ACC112 (cell line): ENCODE measurements around the gene RASSF4.

Source experiments
- H2AFZ ChIP-seq: fragments of 200-600 bp; sonication (generic); one replicate; pipeline ENCODE4 v1.6.0; 2017; ENCODE audit warnings: antibody characterized with exemption, low read length; ENCODE audit not compliant: unreplicated experiment
- H3K27ac ChIP-seq: fragments of 200-600 bp; sonication (generic); 2 replicates; pipeline ENCODE4 v1.5.1; 2014; ENCODE audit warnings: low read depth, mild to moderate bottlenecking, antibody characterized with exemption, low read length, moderate library complexity
- H3K27me3 ChIP-seq: fragments of 200-600 bp; sonication (generic); 2 replicates; pipeline ENCODE4 v1.6.1; 2014; ENCODE audit warnings: mild to moderate bottlenecking, antibody characterized with exemption, low read length, moderate library complexity, mixed read lengths; ENCODE audit not compliant: insufficient read depth
- H3K36me3 ChIP-seq: fragments of 200-600 bp; sonication (generic); 2 replicates; pipeline ENCODE4 v1.6.1; 2016; ENCODE audit warnings: mild to moderate bottlenecking, antibody characterized with exemption, low read length, moderate library complexity, mixed read lengths; ENCODE audit not compliant: insufficient read depth
- H3K4me1 ChIP-seq: fragments of 200-600 bp; sonication (generic); one replicate; pipeline ENCODE4 v1.6.1; 2016; ENCODE audit warnings: low read length, mixed read lengths; ENCODE audit not compliant: insufficient read depth, unreplicated experiment, control insufficient read depth
- H3K4me3 ChIP-seq: fragments of 200-600 bp; sonication (generic); 2 replicates; pipeline ENCODE4 v1.5.1; 2014; ENCODE audit warnings: mild to moderate bottlenecking, low read depth, low read length
- H3K79me2 ChIP-seq: fragments of 200-600 bp; sonication (generic); one replicate; pipeline ENCODE4 v1.6.0; 2016; ENCODE audit warnings: low read length; ENCODE audit not compliant: control insufficient read depth, unreplicated experiment, insufficient read depth

RASSF4 gene

DNA sequence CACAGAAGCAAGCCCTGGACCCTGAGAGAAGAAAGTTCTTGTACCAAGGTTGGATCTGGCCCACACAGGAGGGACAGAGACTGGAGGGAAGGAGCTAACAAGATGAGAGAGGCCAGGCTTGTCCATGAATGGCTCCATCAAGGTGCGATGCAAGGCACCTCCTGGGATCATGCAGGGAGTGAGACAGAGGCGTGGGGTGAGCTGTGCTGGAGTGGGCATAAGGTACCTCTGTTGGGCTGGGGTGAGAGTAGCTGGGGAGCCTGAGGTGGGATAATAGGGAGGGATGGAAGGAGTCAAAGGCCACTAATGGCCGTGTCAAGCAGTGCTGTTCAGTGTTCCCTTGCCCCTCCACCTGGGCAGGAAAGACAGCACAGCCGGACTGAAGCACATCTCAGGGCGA, 38.5 kb upstream of the RASSF4 start:
- Histone ChIP-seq H2AFZ (no peak overlapping the region), H3K27me3 (peaks cover 67% of the 10 kb centered on the region)

DNA sequence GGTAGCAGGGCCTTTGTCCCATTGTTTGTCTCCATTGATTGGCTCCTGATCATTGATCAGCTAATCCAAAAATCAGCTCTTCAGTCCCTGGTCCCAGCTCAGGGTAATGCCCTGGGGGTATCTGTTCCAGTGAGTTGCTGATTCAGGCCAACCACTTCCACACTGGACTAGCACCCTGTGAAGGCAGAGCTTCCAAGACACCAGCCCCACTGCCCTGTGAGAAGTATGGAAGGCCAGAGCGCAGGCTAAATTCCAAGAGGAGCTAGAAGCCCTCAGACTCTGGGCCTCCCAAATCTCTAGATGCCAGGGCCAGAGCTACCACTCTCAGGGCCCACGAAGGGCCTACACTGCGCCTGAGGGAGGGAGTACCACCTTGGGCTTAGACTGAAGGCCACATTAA, 38.1 kb upstream of the RASSF4 start:
- no peaks in the 10 kb centered on the region for H3K36me3 ChIP-seq
- H3K79me2 ChIP-seq, result no peaks in the 10 kb centered on the region
- no peak overlapping the region for H3K27ac ChIP-seq
- no peak overlapping the region for H2AFZ ChIP-seq
- no peak overlapping the region for H3K4me3 ChIP-seq
- no peaks in the 10 kb centered on the region for H3K4me1 ChIP-seq
- H3K27me3 ChIP-seq, result peaks cover 63% of the 10 kb centered on the region

More for the DNA sequence above, 38.5 kb upstream of the RASSF4 start:
- Histone ChIP-seq H3K4me3 (no peak overlapping the region), H3K27ac (no peak overlapping the region), H3K36me3 (no peaks in the 10 kb centered on the region), H3K79me2 (no peaks in the 10 kb centered on the region), H3K4me1 (no peaks in the 10 kb centered on the region)

DNA sequence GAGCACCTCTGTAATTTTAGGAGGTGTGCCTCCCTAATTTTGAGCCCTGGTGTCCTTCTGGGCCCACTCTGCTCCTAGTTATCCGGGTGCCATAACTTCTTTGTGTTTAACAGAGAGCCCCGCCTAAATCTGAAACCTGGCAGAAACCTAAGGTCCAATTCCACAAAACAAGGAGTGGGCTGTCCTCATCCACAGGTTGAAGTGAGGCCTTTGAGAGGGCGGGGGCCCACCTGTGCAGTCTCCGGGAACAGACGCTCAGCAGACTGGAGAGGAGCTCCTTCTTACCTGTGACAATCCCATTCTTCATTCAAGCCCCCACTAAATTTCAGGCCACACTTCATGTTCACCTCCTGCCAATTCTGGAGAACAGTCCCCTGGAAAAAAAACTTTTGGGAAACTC, 37.6 kb upstream of the RASSF4 start:
- Histone ChIP-seq H3K79me2 (no peaks in the 10 kb centered on the region), H3K4me3 (no peak overlapping the region), H2AFZ (no peak overlapping the region), H3K27me3 (peaks cover 58% of the 10 kb centered on the region), H3K4me1 (peaks cover 2% of the 10 kb centered on the region), H3K27ac (no peak overlapping the region), H3K36me3 (no peaks in the 10 kb centered on the region)

DNA sequence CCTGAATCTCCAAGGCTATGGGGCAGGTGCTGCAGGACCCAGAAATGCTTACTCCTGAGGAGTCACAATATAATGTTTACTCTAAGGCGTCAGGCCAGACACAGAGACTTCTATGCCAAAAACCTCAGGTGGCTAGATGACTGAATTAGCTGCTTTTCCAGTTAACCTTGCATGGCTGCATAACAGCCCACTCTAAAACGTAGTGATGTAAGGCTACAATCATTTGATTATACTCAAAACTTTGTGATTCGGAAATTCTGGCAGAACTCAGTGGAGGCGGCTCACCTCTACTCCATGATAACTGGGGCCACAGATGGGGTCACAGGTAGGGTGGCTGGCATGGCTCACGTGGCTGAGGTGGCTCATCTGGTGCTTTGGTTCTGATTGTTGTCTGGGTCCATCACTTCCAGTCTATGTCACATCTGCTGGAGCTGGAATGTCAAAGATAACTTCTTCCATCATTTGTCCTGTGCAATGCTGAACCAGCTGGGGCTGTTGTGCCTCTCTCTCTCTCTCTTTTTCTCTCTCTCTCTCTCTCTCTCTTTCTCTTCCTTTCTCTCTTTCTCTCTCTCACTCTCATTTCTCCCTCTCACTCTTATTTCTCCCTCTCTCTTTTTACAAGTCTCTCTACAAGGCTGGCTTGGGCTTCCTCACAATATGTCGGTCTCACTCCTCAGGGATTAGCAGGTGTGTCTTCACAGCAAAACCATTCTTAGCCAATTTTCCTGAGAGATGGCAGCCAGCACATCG, 36.6 kb upstream of the RASSF4 start:
- H3K79me2 ChIP-seq, result no peaks in the 10 kb centered on the region
- no peaks in the 10 kb centered on the region for H3K36me3 ChIP-seq
- peaks cover 6% of the 10 kb centered on the region for H3K4me1 ChIP-seq
- H3K4me3 ChIP-seq, result no peak overlapping the region
- no peak overlapping the region for H3K27ac ChIP-seq
- peaks cover 48% of the 10 kb centered on the region for H3K27me3 ChIP-seq
- H2AFZ ChIP-seq, result no peak overlapping the region

DNA sequence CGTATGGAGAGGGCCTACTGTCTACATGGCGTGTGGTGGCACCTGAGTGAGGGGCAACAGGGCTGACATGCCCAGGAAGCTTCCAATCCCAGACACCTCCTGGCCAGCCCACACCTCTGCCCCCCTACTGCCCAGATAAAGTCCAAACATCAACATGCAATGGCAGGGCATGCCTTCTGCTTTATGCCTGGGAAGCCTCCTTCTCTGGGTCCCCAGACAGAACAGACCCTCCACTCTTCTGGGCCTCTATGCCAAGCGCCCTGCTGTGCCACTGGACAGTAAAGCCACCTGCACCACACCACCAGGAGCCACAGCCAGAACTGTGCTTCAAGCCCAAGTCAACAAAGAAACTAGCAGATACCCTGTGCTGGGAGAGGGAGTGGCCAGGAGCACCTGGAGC, 36.0 kb upstream of the RASSF4 start:
- no peaks in the 10 kb centered on the region for H3K36me3 ChIP-seq
- peaks cover 6% of the 10 kb centered on the region for H3K4me1 ChIP-seq
- no peak overlapping the region for H2AFZ ChIP-seq
- H3K4me3 ChIP-seq, result no peak overlapping the region
- H3K79me2 ChIP-seq, result no peaks in the 10 kb centered on the region
- H3K27me3 ChIP-seq, result peaks cover 42% of the 10 kb centered on the region
- H3K27ac ChIP-seq, result no peak overlapping the region

DNA sequence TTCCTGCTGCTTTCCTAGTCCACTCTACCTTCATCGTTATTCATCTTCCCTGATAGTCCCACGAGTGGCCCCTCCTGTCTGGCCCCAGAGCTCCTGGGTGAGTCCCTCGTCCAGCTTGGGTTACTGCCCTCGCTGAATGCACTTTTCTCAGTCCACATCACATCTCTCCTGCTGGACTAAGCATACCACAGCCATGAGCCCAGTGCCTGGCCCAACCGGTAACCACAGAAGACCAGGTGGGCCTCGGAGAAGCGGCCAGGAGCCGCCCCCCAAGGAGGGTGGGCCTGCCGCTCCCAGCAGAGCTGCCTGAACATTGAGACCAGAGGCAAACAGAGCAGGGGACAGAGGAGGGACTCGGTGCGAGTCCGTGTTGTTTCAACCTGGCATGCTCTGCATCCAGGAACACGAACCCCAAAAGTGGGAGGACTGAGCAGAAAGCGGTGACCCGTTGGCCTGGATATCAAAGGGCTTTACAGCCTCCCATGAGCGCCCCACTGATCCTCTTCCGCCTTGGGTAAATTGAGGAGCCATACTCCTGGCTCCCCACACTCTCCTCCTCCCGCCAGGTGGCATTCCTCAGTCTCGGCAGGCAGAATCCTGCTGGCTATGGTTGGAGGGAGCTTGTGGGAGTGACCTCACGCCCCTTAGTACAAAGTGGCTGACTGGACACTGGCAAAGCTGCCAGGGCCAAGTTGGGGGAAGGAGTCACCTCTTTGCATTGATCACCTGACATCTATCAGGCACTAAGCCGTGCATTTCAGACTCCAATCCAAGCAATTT, 35.2 kb upstream of the RASSF4 start:
- Histone ChIP-seq H3K36me3 (no peaks in the 10 kb centered on the region), H3K79me2 (no peaks in the 10 kb centered on the region), H3K4me1 (peaks cover 6% of the 10 kb centered on the region), H3K27ac (no peak overlapping the region), H3K27me3 (peaks cover 33% of the 10 kb centered on the region; the same call in 1 of the 2 replicates), H2AFZ (no peak overlapping the region), H3K4me3 (no peak overlapping the region)

DNA sequence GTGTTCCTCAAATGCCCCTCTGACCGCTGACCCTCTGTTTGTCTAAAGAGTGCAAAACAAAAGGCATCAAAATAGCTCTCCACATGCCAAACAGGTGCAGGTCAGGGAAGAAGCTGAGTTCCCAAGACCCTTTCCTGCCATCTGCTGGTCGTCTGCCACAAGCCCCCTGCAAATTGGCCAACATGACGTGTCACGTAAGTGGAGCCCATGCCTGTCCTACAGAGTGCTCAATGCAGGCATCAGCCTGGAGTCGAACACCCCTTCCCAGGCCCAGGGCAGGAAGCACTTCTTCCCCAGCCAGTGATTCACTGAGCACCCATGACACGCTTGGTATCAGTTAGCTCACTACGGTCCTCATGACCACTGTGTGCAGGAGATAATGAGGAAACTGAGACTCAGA, 34.4 kb upstream of the RASSF4 start:
- peaks cover 6% of the 10 kb centered on the region for H3K4me1 ChIP-seq
- H3K27me3 ChIP-seq, result peaks cover 26% of the 10 kb centered on the region; the same call in 1 of the 2 replicates
- H3K4me3 ChIP-seq, result no peak overlapping the region
- no peak overlapping the region for H3K27ac ChIP-seq
- H2AFZ ChIP-seq, result no peak overlapping the region
- H3K36me3 ChIP-seq, result no peaks in the 10 kb centered on the region
- H3K79me2 ChIP-seq, result no peaks in the 10 kb centered on the region

DNA sequence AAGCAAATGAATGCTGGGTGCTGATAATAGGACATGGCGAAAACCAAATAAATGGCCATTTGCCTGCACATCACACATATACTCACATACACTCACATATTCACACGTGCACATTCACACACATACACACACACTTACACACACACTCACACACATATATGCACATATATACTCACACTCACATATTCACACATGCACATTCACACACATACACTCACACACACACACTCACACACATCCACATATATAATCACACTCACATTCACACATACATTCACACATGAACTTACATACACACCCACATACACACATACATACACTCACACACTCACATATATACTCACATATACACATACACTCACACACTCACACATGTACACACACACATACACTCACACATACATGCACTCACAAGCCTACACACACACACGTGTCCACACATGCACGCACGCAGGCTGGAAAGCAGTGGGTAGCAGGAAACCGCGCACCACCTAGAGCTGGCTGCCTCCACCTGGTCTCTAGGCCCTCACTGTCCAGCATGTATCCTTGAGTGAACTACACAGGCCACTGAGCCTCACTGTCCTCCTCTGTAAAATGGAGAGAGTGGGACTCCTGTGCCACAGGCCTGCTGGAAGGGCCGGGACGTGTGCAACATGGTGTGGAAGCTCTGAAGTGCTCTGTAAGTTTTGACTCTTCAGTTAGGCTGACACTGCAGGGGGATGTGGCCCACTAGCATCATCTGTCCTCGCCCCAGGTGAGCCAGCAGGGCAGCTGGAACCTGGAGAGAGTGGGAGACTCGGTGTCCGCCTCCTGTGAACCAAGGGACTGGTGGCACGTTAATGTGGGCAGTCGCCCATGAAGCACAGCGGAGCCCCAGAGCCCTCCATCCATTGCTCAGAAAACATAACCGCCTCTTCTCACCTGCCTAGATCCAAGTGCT, 33.5 kb upstream of the RASSF4 start:
- Histone ChIP-seq H3K27ac (no peak overlapping the region), H2AFZ (no peak overlapping the region), H3K27me3 (peaks cover 19% of the 10 kb centered on the region; the same call in 1 of the 2 replicates), H3K79me2 (no peaks in the 10 kb centered on the region), H3K4me3 (no peak overlapping the region), H3K36me3 (no peaks in the 10 kb centered on the region), H3K4me1 (peaks cover 6% of the 10 kb centered on the region)

DNA sequence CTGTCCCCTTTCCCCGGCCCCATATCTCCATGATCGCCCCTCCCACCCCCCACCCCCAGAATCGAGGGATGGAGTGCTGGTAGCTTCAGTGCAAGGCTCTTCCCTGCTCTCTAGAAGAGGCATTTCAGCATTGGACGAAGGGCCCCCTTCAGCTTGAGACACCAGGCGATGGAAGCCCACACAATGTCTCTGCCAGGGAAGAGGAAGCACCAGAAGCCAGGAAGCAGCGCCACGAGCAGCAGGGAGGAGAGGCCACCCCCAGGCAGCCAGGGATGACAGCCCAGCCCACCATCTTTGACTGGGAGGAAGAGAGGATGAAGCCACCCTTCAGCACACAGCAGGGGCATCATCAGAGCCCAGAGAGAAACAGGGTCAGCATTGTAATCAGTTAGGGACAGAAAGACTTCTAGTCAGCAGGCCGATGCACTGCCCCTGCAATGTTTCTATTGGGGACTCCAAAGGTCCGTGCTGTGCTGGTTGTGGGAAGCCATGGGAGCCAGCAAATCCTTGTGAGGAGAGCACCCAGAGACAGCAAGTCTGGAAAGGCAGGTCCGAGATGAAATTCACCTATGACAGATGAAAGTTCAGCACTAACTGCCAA, 32.8 kb upstream of the RASSF4 start:
- Histone ChIP-seq H3K4me1 (peaks cover 6% of the 10 kb centered on the region), H3K4me3 (no peak overlapping the region), H2AFZ (no peak overlapping the region), H3K79me2 (no peaks in the 10 kb centered on the region), H3K36me3 (no peaks in the 10 kb centered on the region), H3K27me3 (peaks cover 12% of the 10 kb centered on the region; the same call in 1 of the 2 replicates), H3K27ac (no peak overlapping the region)

DNA sequence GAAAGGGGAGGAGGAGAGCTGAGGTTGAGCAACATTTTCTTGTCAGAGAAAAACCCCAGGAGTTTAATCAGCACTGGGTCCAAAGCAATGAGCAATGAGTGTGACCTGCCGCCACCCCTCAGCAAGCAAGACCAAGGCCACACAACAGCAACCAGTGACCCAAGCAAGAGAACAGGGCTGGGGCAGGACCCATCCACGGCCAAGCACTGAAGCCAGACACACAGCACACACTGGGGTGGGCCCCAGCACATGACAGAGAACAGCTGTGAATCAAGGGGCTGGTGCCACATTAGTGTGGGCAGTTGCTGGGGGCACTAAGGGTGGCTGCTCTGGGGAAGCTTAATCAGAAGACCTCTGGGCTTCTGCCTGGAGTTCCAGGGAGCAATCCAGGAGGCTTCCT, 32.2 kb upstream of the RASSF4 start:
- Histone ChIP-seq H3K27ac (no peak overlapping the region), H2AFZ (no peak overlapping the region)

More for the DNA sequence above, 32.2 kb upstream of the RASSF4 start:
- Histone ChIP-seq H3K27me3 (0 out of 2 replicates have a peak, but pooled peaks cover 10% of the 10 kb centered on the region), H3K36me3 (no peaks in the 10 kb centered on the region), H3K4me1 (peaks cover 6% of the 10 kb centered on the region), H3K4me3 (no peak overlapping the region), H3K79me2 (no peaks in the 10 kb centered on the region)
